Endothelial cell of umbilical vein (primary cell): ENCODE results near the gene C15orf61. TPM values are rescaled to one million over a fixed set of nuclear protein-coding genes. Genes with fewer than 3 reads are reported as not detected.

Experiments
- BruUV-seq: library from RNA; stranded (reverse); fragments of 400-500 nt; replicated peaks from 2 replicates; lab custom pipeline; 2021; lab: Mats Ljungman, UMichigan
- CTCF ChIA-PET: fragments of 300-600, 350-600 bp; sonication (Branson Sonifier 250); formaldehyde crosslinking; loops from one replicate; lab custom pipeline; 2021; ENCODE audit warnings: antibody characterized with exemption, inconsistent platforms; lab: Charles Lee
- POLR2A ChIA-PET: fragments of 300-600, 350-600 bp; sonication (Branson Sonifier 250); formaldehyde crosslinking; loops from one replicate; lab custom pipeline; 2021; ENCODE audit warnings: antibody characterized with exemption, inconsistent platforms; lab: Charles Lee
- DNase-seq: peaks from one replicate; pipeline ENCODE4 v3.0.0-alpha.2; 2011; ENCODE audit warnings: low read depth, low spot score
- FAIRE-seq: peaks from 2 replicates; lab custom pipeline; 2011; peaks lifted over from hg19 to GRCh38; lab: Jason Lieb, UNC
- H2AFZ ChIP-seq: 2 replicates; pipeline ENCODE4 v1.6.0; 2012; ENCODE audit warnings: low read depth, low read length, control low read depth, inconsistent platforms
- H3K27ac ChIP-seq: 2 replicates; pipeline ENCODE4 v1.5.1; 2011; ENCODE audit warnings: low read depth, mild to moderate bottlenecking, control low read depth, low read length, moderate library complexity; ENCODE audit not compliant: insufficient read depth
- H3K27me3 ChIP-seq, 2 experiments: 2 replicates each; pipeline versions ENCODE4 v1.6.0 to v1.6.1; 2011; ENCODE audit warnings: low read length in 2 of 2, mixed read lengths in 1 of 2; ENCODE audit not compliant: control insufficient read depth in 2 of 2, insufficient read depth in 2 of 2
- H3K36me3 ChIP-seq, 2 experiments: 2 replicates in 1 of 2; 3 replicates in 1 of 2; pipeline ENCODE4 v1.5.1; 2011; ENCODE audit warnings: low read length in 2 of 2, mild to moderate bottlenecking in 1 of 2, moderate library complexity in 1 of 2; ENCODE audit not compliant: control insufficient read depth in 2 of 2, insufficient read depth in 2 of 2; ENCODE audit errors: extremely low read depth in 1 of 2
- H3K4me1 ChIP-seq: 3 replicates; pipeline ENCODE4 v1.5.1; 2011; ENCODE audit warnings: mild to moderate bottlenecking, low read length; ENCODE audit not compliant: control insufficient read depth, insufficient read depth; ENCODE audit errors: extremely low read depth
- H3K4me2 ChIP-seq: 2 replicates; pipeline ENCODE4 v1.6.1; 2011; ENCODE audit warnings: low read length, control low read depth, mixed read lengths; ENCODE audit not compliant: insufficient read depth
- H3K4me3 ChIP-seq, 3 experiments: fragments of 200-600 bp in 1 of 3; sonication (generic), shearing (Covaris generic) in 1 of 3; replicated peaks in 1 of 3; 2 replicates each; pipeline ENCODE4 v1.5.1; 2011 to 2016; ENCODE audit warnings: control low read depth in 3 of 3, low read length in 3 of 3, mild to moderate bottlenecking in 2 of 3, inconsistent platforms in 1 of 3, low read depth in 1 of 3, moderate library complexity in 1 of 3; ENCODE audit not compliant: insufficient read depth in 1 of 3
- H3K79me2 ChIP-seq: 2 replicates; pipeline ENCODE4 v1.6.0; 2012; ENCODE audit warnings: low read length, inconsistent platforms; ENCODE audit not compliant: control insufficient read depth, insufficient read depth
- H3K9ac ChIP-seq: replicated peaks from 2 replicates; pipeline ENCODE3; 2011; ENCODE audit warnings: low read length, control low read depth; ENCODE audit not compliant: insufficient read depth; ENCODE audit errors: extremely low read depth
- H3K9me1 ChIP-seq: replicated peaks from 3 replicates; pipeline ENCODE4 v1.6.0; 2011; ENCODE audit warnings: mild to moderate bottlenecking, low read length; ENCODE audit not compliant: control insufficient read depth, insufficient read depth; ENCODE audit errors: extremely low read depth
- H3K9me3 ChIP-seq: replicated peaks from 2 replicates; pipeline ENCODE4 v1.5.1; 2012; ENCODE audit warnings: low read length, inconsistent platforms; ENCODE audit not compliant: control insufficient read depth, insufficient read depth
- H4K20me1 ChIP-seq: replicated peaks from 2 replicates; pipeline ENCODE3; 2011; ENCODE audit warnings: mild to moderate bottlenecking, low read length; ENCODE audit not compliant: control insufficient read depth, insufficient read depth; ENCODE audit errors: extremely low read depth
- EZH2 ChIP-seq: IDR thresholded peaks from 2 replicates; pipeline ENCODE4 v1.6.1; 2012; ENCODE audit warnings: borderline replicate concordance, low read depth, mild to moderate bottlenecking, moderate library complexity, low read length, inconsistent platforms; ENCODE audit not compliant: severe bottlenecking
- FOS ChIP-seq: IDR thresholded peaks from 2 replicates; pipeline ENCODE4 v1.6.1; 2011; ENCODE audit warnings: mild to moderate bottlenecking, low read length, moderate library complexity, borderline replicate concordance; ENCODE audit not compliant: insufficient read depth
- GATA2 ChIP-seq: IDR thresholded peaks from 2 replicates; pipeline ENCODE4 v1.7.0; 2011; ENCODE audit warnings: low read depth, mild to moderate bottlenecking, moderate library complexity, mixed read lengths, low read length; ENCODE audit not compliant: insufficient read length, insufficient read depth
- JUN ChIP-seq: IDR thresholded peaks from 2 replicates; pipeline ENCODE4 v1.6.1; 2011; ENCODE audit warnings: borderline replicate concordance, low read depth; ENCODE audit not compliant: insufficient read length, insufficient read depth
- MYC ChIP-seq: IDR thresholded peaks from one replicate; pipeline ENCODE4 v1.6.1; 2011; ENCODE audit warnings: mild to moderate bottlenecking, low read depth, low read length
- POLR2A ChIP-seq: IDR thresholded peaks from 2 replicates; pipeline ENCODE4 v1.6.1; 2012; ENCODE audit warnings: low read depth, mild to moderate bottlenecking, control low read depth, low read length
- dilution Hi-C: fragments of 300-500 bp; cut with MboI; formaldehyde crosslinking; loops from one replicate; pipeline ENCODE4 v1.15.0; 2019; ENCODE audit warnings: low sequenced_read_pairs; ENCODE audit not compliant: extremely low pct_ligation_motif_present
- intact Hi-C: fragments of 100-400 bp; cut with micrococcal nuclease; formaldehyde crosslinking; loops from one replicate; pipeline ENCODE4 v1.10.0; 2022
- polyA plus RNA-seq, 4 experiments: library from polyadenylated mRNA; depleted of rRNA in 3 of 4; stranded (reverse) in 3 of 4; unstranded in 1 of 4; fragments of >200 nt; gene quantifications; 2 replicates each; pipeline versions ENCODE4 v1.2.1 to v1.2.3, GENCODE V29; 2011 to 2012; ENCODE audit warnings: missing spikeins in 1 of 4
- total RNA-seq: library from RNA; stranded (reverse); gene quantifications from 2 replicates; pipeline ENCODE4 v1.2.3, GENCODE V29; 2021
- TF ChIP-seq, protein P1 (sequence below): IDR thresholded peaks from 2 replicates; pipeline ENCODE4 v1.6.1; 2011; ENCODE audit not compliant: insufficient read depth, insufficient read length

Gene C15orf61
- total and polyA plus RNA-seq, 2 donors (not counting 3 experiments of a cell fraction or from before 2014, with no cell fraction given), result 3.2 to 4.1 TPM

DNA sequence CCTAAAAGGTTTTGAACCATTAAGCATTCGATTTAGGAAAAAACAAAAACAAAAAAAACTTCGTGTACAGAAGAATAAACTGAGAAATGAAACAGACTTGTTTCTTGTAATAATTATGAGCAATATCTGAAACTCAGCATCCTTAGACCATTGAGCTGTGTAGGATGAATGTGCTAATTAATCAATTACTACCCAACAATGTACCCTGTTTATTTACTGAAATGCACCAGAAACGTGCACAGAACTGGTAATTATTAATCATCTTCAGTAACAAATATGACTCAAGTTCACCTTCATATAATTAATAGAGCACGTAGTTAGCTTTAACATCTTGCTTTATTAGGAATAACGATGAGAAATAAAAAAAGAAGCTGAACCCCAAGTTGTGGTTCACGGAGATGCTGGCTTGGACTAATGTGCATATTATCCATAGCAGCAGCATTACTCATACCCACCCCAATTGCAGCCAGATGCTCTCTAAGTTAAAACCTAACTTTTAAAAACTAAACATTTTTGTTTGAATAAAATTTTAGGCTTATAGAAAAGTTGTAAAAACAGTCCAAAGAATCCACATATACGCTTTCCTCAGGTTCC is 10.2 kb upstream of the C15orf61 start:
- ChIA-PET POLR2A (no interaction called here), CTCF (interaction anchor here (1.6 to 1.8 kb wide), 2 partner anchors 9 to 123 kb away, joined by 3 to 5 read pairs; no protein-coding TSS in a partner anchor)
- no peak overlapping the region for H3K9ac ChIP-seq
- H4K20me1 ChIP-seq, result no peaks in the 10 kb centered on the region
- BruUV-seq, result no TSS peak
- H3K4me3 ChIP-seq, result no peak overlapping the region
- FAIRE-seq, result no peak
- H3K4me2 ChIP-seq, result no peak overlapping the region
- H3K79me2 ChIP-seq, result no peaks in the 10 kb centered on the region
- no peaks in the 10 kb centered on the region for H3K36me3 ChIP-seq
- H2AFZ ChIP-seq, result no peak overlapping the region
- no peaks in the 10 kb centered on the region for H3K9me1 ChIP-seq
- intact Hi-C loops, result no loop called here
- H3K27ac ChIP-seq, result no peak overlapping the region
- no peaks in the 10 kb centered on the region for H3K27me3 ChIP-seq
- TF ChIP-seq POLR2A, result no peak
- no peak for TF ChIP-seq JUN
- TF ChIP-seq FOS, result no peak
- TF ChIP-seq EZH2, result no peak
- no peak for TF ChIP-seq GATA2
- TF ChIP-seq, protein P1, sequence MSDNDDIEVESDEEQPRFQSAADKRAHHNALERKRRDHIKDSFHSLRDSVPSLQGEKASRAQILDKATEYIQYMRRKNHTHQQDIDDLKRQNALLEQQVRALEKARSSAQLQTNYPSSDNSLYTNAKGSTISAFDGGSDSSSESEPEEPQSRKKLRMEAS, result no peak
- no peak for DNase-seq
- H3K4me1 ChIP-seq, result no peaks in the 10 kb centered on the region
- H3K9me3 ChIP-seq, result no peaks in the 10 kb centered on the region
- dilution Hi-C loops, result no loop called here

DNA sequence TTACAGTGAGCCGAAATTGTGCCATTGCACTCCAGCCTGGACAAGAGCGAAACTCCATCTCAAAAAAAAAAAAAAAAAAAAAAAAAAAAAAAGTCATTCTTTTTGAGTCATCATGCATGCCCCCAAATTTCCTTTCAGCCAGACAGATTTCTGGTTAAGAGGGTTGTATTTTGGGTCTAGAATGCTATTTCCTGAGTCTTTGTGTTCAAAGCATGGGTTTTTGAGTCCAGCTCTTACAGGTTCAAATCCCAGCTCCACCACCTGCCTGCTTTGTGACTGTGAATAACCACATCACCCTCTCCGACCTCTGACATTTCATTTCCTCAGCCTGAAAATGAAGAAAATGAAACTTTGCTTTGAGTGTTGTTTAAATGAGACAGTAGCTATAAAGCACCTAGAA is 9.3 kb upstream of the C15orf61 start:
- no peak for FAIRE-seq
- POLR2A ChIA-PET, result no interaction called here

More for the DNA sequence above, 9.3 kb upstream of the C15orf61 start:
- Histone ChIP-seq H3K27me3 (no peaks in the 10 kb centered on the region), H3K9me1 (no peaks in the 10 kb centered on the region), H3K4me3 (no peak overlapping the region), H3K4me1 (no peaks in the 10 kb centered on the region), H4K20me1 (no peaks in the 10 kb centered on the region), H3K9me3 (no peaks in the 10 kb centered on the region), H3K4me2 (no peak overlapping the region), H3K79me2 (no peaks in the 10 kb centered on the region), H3K9ac (no peak overlapping the region), H3K36me3 (no peaks in the 10 kb centered on the region), H2AFZ (no peak overlapping the region), H3K27ac (no peak overlapping the region)
- TF ChIP-seq FOS (no peak), GATA2 (no peak), MYC (no peak)
- dilution Hi-C loops, result no loop called here
- intact Hi-C loops, result no loop called here
- CTCF ChIA-PET, result interaction anchor here (0.7 to 1.8 kb wide), 4 partner anchors 10 to 269 kb away, joined by 3 to 5 read pairs (median 4); no protein-coding TSS in a partner anchor
- BruUV-seq, result no TSS peak
- DNase-seq, result no peak
